Upper lobe of right lung (tissue), 1 donor: Measurements from ENCODE around the gene ACTL7A. TPM values are rescaled to one million over a fixed set of nuclear protein-coding genes. Genes with fewer than 3 reads are reported as not detected.
"Not testable (repeated sequence)": the region's sequence is repeated elsewhere in the genome, so short reads cannot be mapped to it uniquely, and the experiment has no call there.

Source experiments
- ATAC-seq: fragments of 200-7000 bp; cut with Tn5 transposase; one replicate; pipeline ENCODE4 v1.9.1; 2020; ENCODE audit warnings: mild to moderate bottlenecking, moderate library complexity
- DNase-seq: peaks from one replicate; pipeline ENCODE4 v3.0.0-alpha.2; 2020
- H3K27ac ChIP-seq: fragments of 200-600 bp; one replicate; pipeline ENCODE4 v1.8.0; 2022
- H3K27me3 ChIP-seq: fragments of 200-600 bp; one replicate; pipeline ENCODE4 v1.8.0; 2022; ENCODE audit warnings: mild to moderate bottlenecking
- H3K36me3 ChIP-seq: fragments of 200-600 bp; one replicate; pipeline ENCODE4 v1.8.0; 2022
- H3K4me1 ChIP-seq: fragments of 200-600 bp; one replicate; pipeline ENCODE4 v1.8.0; 2022
- H3K4me3 ChIP-seq: fragments of 200-600 bp; one replicate; pipeline ENCODE4 v1.8.0; 2022; ENCODE audit warnings: mild to moderate bottlenecking
- H3K9me3 ChIP-seq: fragments of 200-600 bp; one replicate; pipeline ENCODE4 v1.8.0; 2022
- CTCF ChIP-seq: fragments of 200-600 bp; IDR thresholded peaks from one replicate; pipeline ENCODE4 v1.8.0; 2022; ENCODE audit warnings: antibody characterized with exemption
- intact Hi-C: fragments of 100-400 bp; cut with DNase I; formaldehyde crosslinking; loops from one replicate; pipeline ENCODE4 v1.11.0; 2022
- total RNA-seq: library from RNA; stranded (reverse); fragmentation: NEBNext Ultra II Directional; extraction: Animal tissue kit (Norgen Biotek cat#: 25700); gene quantifications from one replicate; pipeline ENCODE4 v1.2.1, GENCODE V29; 2021
- donor health status: DM: no; HTN: yes; CAD: no; lungs with severe emphysema.

The ACTL7A gene
- total RNA-seq, 1 donor from 2014 or later, result not detected

GRCh38 chr9:108889649-108890067, 27.6 kb downstream of the ACTL7A start:
- TF ChIP-seq CTCF, result no peak
- intact Hi-C loops, result no loop called here

GRCh38 chr9:108894225-108894997, 32.3 kb downstream of the ACTL7A start:
- H3K27me3 ChIP-seq, result no peaks in the 10 kb centered on the region
- no peak overlapping the region for H3K4me3 ChIP-seq
- no peak overlapping the region for H3K27ac ChIP-seq
- no peak for DNase-seq
- ATAC-seq, result no peak
- no peaks in the 10 kb centered on the region for H3K4me1 ChIP-seq
- H3K9me3 ChIP-seq, result no peaks in the 10 kb centered on the region
- no peak for TF ChIP-seq CTCF
- peaks cover 99% of the 10 kb centered on the region for H3K36me3 ChIP-seq
- intact Hi-C loops, result no loop called here

More at GRCh38 chr9:108889649-108890067, 27.6 kb downstream of the ACTL7A start:
- H3K27me3 ChIP-seq, result no peaks in the 10 kb centered on the region
- ATAC-seq (no peak), DNase-seq (no peak)
- H3K36me3 ChIP-seq, result peaks cover 73% of the 10 kb centered on the region
- H3K4me3 ChIP-seq, result no peak overlapping the region
- H3K4me1 ChIP-seq, result no peaks in the 10 kb centered on the region
- no peaks in the 10 kb centered on the region for H3K9me3 ChIP-seq
- H3K27ac ChIP-seq, result no peak overlapping the region

- no peak for TF ChIP-seq CTCF
- H3K9me3 ChIP-seq, result no peaks in the 10 kb centered on the region
- DNase-seq, result no peak
- intact Hi-C loops, result no loop called here
- H3K4me1 ChIP-seq, result no peaks in the 10 kb centered on the region
- H3K36me3 ChIP-seq, result peaks cover 96% of the 10 kb centered on the region
- H3K4me3 ChIP-seq, result no peak overlapping the region
- no peak for ATAC-seq
- no peaks in the 10 kb centered on the region for H3K27me3 ChIP-seq
- H3K27ac ChIP-seq, result no peak overlapping the region
Measured at GRCh38 chr9:108897324-108898096, 35.4 kb downstream of the ACTL7A start.

GRCh38 chr9:108899023-108899695, 37.1 kb downstream of the ACTL7A start:
- H3K4me3 ChIP-seq, ATAC-seq, DNase-seq, H3K27me3 ChIP-seq, intact Hi-C loops, H3K4me1 ChIP-seq, H3K9me3 ChIP-seq, H3K27ac ChIP-seq: not testable (repeated sequence)
- H3K36me3 ChIP-seq, result peaks cover 96% of the 10 kb centered on the region

- Histone ChIP-seq H3K4me3 (no peak overlapping the region), H3K36me3 (peaks cover 97% of the 10 kb centered on the region), H3K4me1 (no peaks in the 10 kb centered on the region), H3K27me3 (no peaks in the 10 kb centered on the region), H3K9me3 (no peaks in the 10 kb centered on the region), H3K27ac (no peak overlapping the region)
- intact Hi-C loops, result no loop called here
- TF ChIP-seq CTCF, result no peak
- ATAC-seq (no peak), DNase-seq (no peak)
Measured at GRCh38 chr9:108900176-108900575, 38.1 kb downstream of the ACTL7A start.
